Measurements from ENCODE around the gene MTURN.

The MTURN gene

GRCh38 chr7:30162622-30163124 is 27.9 kb downstream of the MTURN start:
- no peaks in the 10 kb centered on the region for H3K27me3 Mint-ChIP-seq
- peak overlapping the region; percentile 38 for H3K4me3 Mint-ChIP-seq
- no peak for DNase-seq
- H3K36me3 Mint-ChIP-seq (ENCODE audit: low read depth), result no peaks in the 10 kb centered on the region
- peaks cover 58% of the 10 kb centered on the region for H3K4me1 Mint-ChIP-seq
- H3K9me3 Mint-ChIP-seq, result no peaks in the 10 kb centered on the region
- H3K27ac Mint-ChIP-seq, result peak overlapping the region; percentile 67
- peak; percentile 53 for ATAC-seq

GRCh38 chr7:30163231-30163894 is 28.6 kb downstream of the MTURN start:
- Mint-ChIP-seq H3K27me3 (no peaks in the 10 kb centered on the region), H3K4me1 (peaks cover 53% of the 10 kb centered on the region)

GRCh38 chr7:30164567-30164966 is 29.8 kb downstream of the MTURN start:
- ATAC-seq, result no peak
- no peak for DNase-seq
- Mint-ChIP-seq H3K4me3 (no peak overlapping the region), H3K27ac (peak overlapping the region; percentile 19), H3K36me3 (ENCODE audit: low read depth) (no peaks in the 10 kb centered on the region), H3K4me1 (peaks cover 41% of the 10 kb centered on the region), H3K27me3 (no peaks in the 10 kb centered on the region), H3K9me3 (no peaks in the 10 kb centered on the region)

More at GRCh38 chr7:30163231-30163894, 28.6 kb downstream of the MTURN start:
- ATAC-seq (peak; percentile 34), DNase-seq (peak; percentile 29)
- Mint-ChIP-seq H3K27ac (peak overlapping the region; percentile 67), H3K36me3 (ENCODE audit: low read depth) (no peaks in the 10 kb centered on the region), H3K4me3 (peak overlapping the region; percentile 38), H3K9me3 (no peaks in the 10 kb centered on the region)

- ATAC-seq, result no peak
- no peaks in the 10 kb centered on the region for H3K27me3 Mint-ChIP-seq
- no peak for DNase-seq
- H3K4me1 Mint-ChIP-seq, result peaks cover 32% of the 10 kb centered on the region
- H3K27ac Mint-ChIP-seq, result no peak overlapping the region
- no peak overlapping the region for H3K4me3 Mint-ChIP-seq
- H3K36me3 Mint-ChIP-seq (ENCODE audit: low read depth), result no peaks in the 10 kb centered on the region
- no peaks in the 10 kb centered on the region for H3K9me3 Mint-ChIP-seq
Measured at GRCh38 chr7:30165590-30165989, 30.8 kb downstream of the MTURN start.

- no peak for ATAC-seq
- H3K4me3 Mint-ChIP-seq, result no peak overlapping the region
- H3K4me1 Mint-ChIP-seq, result peaks cover 28% of the 10 kb centered on the region
- DNase-seq, result no peak
- H3K27me3 Mint-ChIP-seq, result no peaks in the 10 kb centered on the region
- no peaks in the 10 kb centered on the region for H3K36me3 Mint-ChIP-seq (ENCODE audit: low read depth)
- no peaks in the 10 kb centered on the region for H3K9me3 Mint-ChIP-seq
- H3K27ac Mint-ChIP-seq, result no peak overlapping the region
Measured at GRCh38 chr7:30166155-30166840, 31.5 kb downstream of the MTURN start.

- ATAC-seq (no peak), DNase-seq (no peak)
- no peaks in the 10 kb centered on the region for H3K9me3 Mint-ChIP-seq
- peaks cover 25% of the 10 kb centered on the region for H3K4me1 Mint-ChIP-seq
- no peak overlapping the region for H3K4me3 Mint-ChIP-seq
- H3K36me3 Mint-ChIP-seq (ENCODE audit: low read depth), result no peaks in the 10 kb centered on the region
- no peaks in the 10 kb centered on the region for H3K27me3 Mint-ChIP-seq
- H3K27ac Mint-ChIP-seq, result no peak overlapping the region
Measured at GRCh38 chr7:30166841-30167235, 32.1 kb downstream of the MTURN start.

GRCh38 chr7:30167901-30168300 is 33.1 kb downstream of the MTURN start:
- Mint-ChIP-seq H3K4me3 (no peak overlapping the region), H3K27ac (no peak overlapping the region), H3K4me1 (peaks cover 15% of the 10 kb centered on the region), H3K36me3 (ENCODE audit: low read depth) (no peaks in the 10 kb centered on the region), H3K9me3 (no peaks in the 10 kb centered on the region), H3K27me3 (no peaks in the 10 kb centered on the region)
- DNase-seq, result no peak
- ATAC-seq, result no peak

GRCh38 chr7:30168835-30169573 is 34.2 kb downstream of the MTURN start:
- Mint-ChIP-seq H3K4me3 (no peak overlapping the region), H3K4me1 (peaks cover 4% of the 10 kb centered on the region), H3K36me3 (ENCODE audit: low read depth) (no peaks in the 10 kb centered on the region), H3K27me3 (no peaks in the 10 kb centered on the region), H3K9me3 (no peaks in the 10 kb centered on the region), H3K27ac (no peak overlapping the region)
- ATAC-seq (no peak), DNase-seq (no peak)

- no peaks in the 10 kb centered on the region for H3K27me3 Mint-ChIP-seq
- no peak overlapping the region for H3K4me3 Mint-ChIP-seq
- H3K9me3 Mint-ChIP-seq, result no peaks in the 10 kb centered on the region
- ATAC-seq (no peak), DNase-seq (no peak)
- H3K4me1 Mint-ChIP-seq, result no peaks in the 10 kb centered on the region
- H3K36me3 Mint-ChIP-seq (ENCODE audit: low read depth), result no peaks in the 10 kb centered on the region
- no peak overlapping the region for H3K27ac Mint-ChIP-seq
Measured at GRCh38 chr7:30169579-30169978, 34.8 kb downstream of the MTURN start.

GRCh38 chr7:30170476-30171205 is 35.9 kb downstream of the MTURN start:
- Mint-ChIP-seq H3K36me3 (ENCODE audit: low read depth) (no peaks in the 10 kb centered on the region), H3K27ac (no peak overlapping the region), H3K4me3 (no peak overlapping the region), H3K4me1 (no peaks in the 10 kb centered on the region), H3K27me3 (no peaks in the 10 kb centered on the region), H3K9me3 (no peaks in the 10 kb centered on the region)
- DNase-seq, result no peak
- no peak for ATAC-seq

- Mint-ChIP-seq H3K27ac (no peak overlapping the region), H3K4me1 (peaks cover 3% of the 10 kb centered on the region), H3K36me3 (ENCODE audit: low read depth) (no peaks in the 10 kb centered on the region), H3K27me3 (no peaks in the 10 kb centered on the region), H3K9me3 (no peaks in the 10 kb centered on the region), H3K4me3 (no peak overlapping the region)
- ATAC-seq, result peak; percentile 22
- no peak for DNase-seq
Measured at GRCh38 chr7:30171766-30172447, 37.1 kb downstream of the MTURN start.

GRCh38 chr7:30172451-30172850 is 37.7 kb downstream of the MTURN start:
- H3K4me1 Mint-ChIP-seq, result peaks cover 3% of the 10 kb centered on the region
- no peak for ATAC-seq
- H3K27me3 Mint-ChIP-seq, result no peaks in the 10 kb centered on the region
- no peaks in the 10 kb centered on the region for H3K9me3 Mint-ChIP-seq
- no peak overlapping the region for H3K27ac Mint-ChIP-seq
- H3K4me3 Mint-ChIP-seq, result no peak overlapping the region
- H3K36me3 Mint-ChIP-seq (ENCODE audit: low read depth), result no peaks in the 10 kb centered on the region
- no peak for DNase-seq

GRCh38 chr7:30173058-30173897 is 38.5 kb downstream of the MTURN start:
- no peaks in the 10 kb centered on the region for H3K9me3 Mint-ChIP-seq
- H3K4me3 Mint-ChIP-seq, result no peak overlapping the region
- no peaks in the 10 kb centered on the region for H3K36me3 Mint-ChIP-seq (ENCODE audit: low read depth)
- DNase-seq, result no peak
- ATAC-seq, result no peak
- no peak overlapping the region for H3K27ac Mint-ChIP-seq
- no peaks in the 10 kb centered on the region for H3K27me3 Mint-ChIP-seq
- H3K4me1 Mint-ChIP-seq, result peaks cover 6% of the 10 kb centered on the region

Measured in activated naive CD8-positive, alpha-beta T cell treated with anti-CD3 and anti-CD28 coated beads, Interleukin-2, amount 50 U/mL, for 24 hours (primary cell).